NB4 (cell line): ENCODE results near the gene CBLC.

ENCODE experiments used
- DNase-seq: peaks from one replicate; pipeline ENCODE4 v3.0.0; 2010; ENCODE audit warnings: low read depth
- H3K4me3 ChIP-seq: one replicate; pipeline ENCODE4 v1.5.1; 2011; ENCODE audit warnings: mild to moderate bottlenecking, low read depth, low read length, moderate library complexity
- MYC ChIP-seq: IDR thresholded peaks from 2 replicates; pipeline ENCODE4 v1.6.1; 2011; ENCODE audit warnings: low read depth, low read length
- POLR2A ChIP-seq: IDR thresholded peaks from 2 replicates; pipeline ENCODE4 v1.6.1; 2011; ENCODE audit warnings: mild to moderate bottlenecking; ENCODE audit not compliant: insufficient read length; ENCODE audit errors: extremely low read depth
- TF ChIP-seq, protein P1 (sequence below): IDR thresholded peaks from 2 replicates; pipeline ENCODE4 v1.6.1; 2011; ENCODE audit warnings: low read depth, low read length
- TF ChIP-seq, protein P2 (sequence below): IDR thresholded peaks from one replicate; pipeline ENCODE4 v1.5.1; 2012; ENCODE audit warnings: low read depth, low read length

The CBLC gene

DNA sequence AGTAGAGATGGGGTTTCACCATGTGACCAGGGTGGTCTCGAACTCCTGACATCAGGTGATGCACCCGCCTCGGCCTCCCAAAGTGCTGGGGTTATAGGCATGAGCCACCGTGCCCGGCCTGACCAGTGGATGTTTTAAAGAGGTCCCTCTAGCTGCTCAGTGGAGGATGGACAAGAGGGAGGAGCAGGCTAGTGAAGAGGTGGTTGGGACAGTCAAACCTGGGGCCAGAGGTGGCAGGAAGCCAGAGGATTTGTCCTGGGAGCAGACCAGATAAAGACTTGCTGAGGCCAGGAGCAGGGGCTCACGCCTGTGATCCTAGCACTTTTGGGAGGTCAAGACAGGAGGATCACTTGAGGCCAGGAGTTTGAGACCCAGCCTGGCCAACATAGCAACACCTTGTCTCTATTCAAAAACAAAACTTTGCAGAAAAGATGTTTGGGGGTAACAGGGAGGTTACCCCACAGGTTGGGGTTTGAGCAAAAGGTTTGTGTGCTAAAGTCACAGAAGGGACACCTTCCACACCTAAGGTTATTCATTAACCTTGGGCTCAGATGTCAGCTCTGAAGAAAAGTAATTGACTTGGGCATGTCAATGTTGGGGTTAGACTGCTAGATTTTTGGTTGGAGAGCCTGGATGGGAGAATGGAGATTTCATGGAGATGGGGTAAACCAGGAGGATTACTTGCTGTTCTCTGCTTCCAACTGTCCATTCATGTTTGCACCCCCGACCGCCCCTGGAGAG, 40.2 kb downstream of the CBLC start:
- DNase-seq: no peak
- TF ChIP-seq MYC: no peak
- TF ChIP-seq, protein P1, sequence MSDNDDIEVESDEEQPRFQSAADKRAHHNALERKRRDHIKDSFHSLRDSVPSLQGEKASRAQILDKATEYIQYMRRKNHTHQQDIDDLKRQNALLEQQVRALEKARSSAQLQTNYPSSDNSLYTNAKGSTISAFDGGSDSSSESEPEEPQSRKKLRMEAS: no peak
- TF ChIP-seq, protein P2, sequence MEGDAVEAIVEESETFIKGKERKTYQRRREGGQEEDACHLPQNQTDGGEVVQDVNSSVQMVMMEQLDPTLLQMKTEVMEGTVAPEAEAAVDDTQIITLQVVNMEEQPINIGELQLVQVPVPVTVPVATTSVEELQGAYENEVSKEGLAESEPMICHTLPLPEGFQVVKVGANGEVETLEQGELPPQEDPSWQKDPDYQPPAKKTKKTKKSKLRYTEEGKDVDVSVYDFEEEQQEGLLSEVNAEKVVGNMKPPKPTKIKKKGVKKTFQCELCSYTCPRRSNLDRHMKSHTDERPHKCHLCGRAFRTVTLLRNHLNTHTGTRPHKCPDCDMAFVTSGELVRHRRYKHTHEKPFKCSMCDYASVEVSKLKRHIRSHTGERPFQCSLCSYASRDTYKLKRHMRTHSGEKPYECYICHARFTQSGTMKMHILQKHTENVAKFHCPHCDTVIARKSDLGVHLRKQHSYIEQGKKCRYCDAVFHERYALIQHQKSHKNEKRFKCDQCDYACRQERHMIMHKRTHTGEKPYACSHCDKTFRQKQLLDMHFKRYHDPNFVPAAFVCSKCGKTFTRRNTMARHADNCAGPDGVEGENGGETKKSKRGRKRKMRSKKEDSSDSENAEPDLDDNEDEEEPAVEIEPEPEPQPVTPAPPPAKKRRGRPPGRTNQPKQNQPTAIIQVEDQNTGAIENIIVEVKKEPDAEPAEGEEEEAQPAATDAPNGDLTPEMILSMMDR: no peak
- TF ChIP-seq POLR2A: no peak
- H3K4me3 ChIP-seq: no peak overlapping the region

DNA sequence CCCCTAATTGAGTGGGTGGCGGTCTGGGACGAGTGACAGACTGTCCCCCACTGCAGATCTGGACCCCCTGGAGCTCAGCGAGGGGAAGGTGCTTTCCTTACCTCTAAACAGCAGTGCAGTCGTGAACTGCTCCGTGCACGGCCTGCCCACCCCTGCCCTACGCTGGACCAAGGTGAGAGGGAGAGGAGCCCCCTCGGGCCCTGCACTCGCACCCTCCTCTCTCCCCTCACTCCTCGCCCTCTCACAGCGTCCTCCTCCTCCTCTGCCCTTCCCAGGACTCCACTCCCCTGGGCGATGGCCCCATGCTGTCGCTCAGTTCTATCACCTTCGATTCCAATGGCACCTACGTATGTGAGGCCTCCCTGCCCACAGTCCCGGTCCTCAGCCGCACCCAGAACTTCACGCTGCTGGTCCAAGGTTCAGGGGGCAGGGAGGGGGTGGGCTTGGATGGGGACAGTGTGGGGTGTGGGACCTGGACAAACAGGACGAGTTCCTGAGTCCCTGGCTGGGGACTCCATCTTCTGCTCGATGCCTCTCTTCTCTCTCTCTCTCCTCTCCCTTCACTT, 40.9 kb downstream of the CBLC start:
- H3K4me3 ChIP-seq: no peak overlapping the region
- no peak for DNase-seq
- TF ChIP-seq, protein P1: no peak
- TF ChIP-seq POLR2A (no peak), MYC (no peak)
- TF ChIP-seq, protein P2: no peak

DNA sequence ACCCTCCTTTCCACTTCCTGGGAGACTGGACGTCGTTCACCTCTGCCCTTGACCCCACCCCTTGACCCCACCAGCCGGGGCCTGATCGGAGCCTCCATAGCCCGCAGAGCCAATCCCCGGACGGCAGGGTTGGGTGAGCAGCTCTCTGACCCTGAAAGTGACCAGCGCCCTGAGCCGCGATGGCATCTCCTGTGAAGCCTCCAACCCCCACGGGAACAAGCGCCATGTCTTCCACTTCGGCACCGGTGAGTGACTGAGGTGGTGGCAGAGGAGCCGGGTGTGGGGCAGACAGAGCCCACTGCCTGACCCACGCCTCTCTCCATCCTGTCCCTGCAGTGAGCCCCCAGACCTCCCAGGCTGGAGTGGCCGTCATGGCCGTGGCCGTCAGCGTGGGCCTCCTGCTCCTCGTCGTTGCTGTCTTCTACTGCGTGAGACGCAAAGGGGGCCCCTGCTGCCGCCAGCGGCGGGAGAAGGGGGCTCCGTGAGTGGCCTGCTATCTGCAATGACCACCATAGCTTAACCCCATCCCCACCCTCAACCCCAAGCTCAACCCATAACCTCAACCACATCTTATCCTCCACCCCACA, 41.6 kb downstream of the CBLC start:
- TF ChIP-seq, protein P1: no peak
- TF ChIP-seq POLR2A (no peak), MYC (no peak)
- TF ChIP-seq, protein P2: no peak
- DNase-seq: no peak

DNA sequence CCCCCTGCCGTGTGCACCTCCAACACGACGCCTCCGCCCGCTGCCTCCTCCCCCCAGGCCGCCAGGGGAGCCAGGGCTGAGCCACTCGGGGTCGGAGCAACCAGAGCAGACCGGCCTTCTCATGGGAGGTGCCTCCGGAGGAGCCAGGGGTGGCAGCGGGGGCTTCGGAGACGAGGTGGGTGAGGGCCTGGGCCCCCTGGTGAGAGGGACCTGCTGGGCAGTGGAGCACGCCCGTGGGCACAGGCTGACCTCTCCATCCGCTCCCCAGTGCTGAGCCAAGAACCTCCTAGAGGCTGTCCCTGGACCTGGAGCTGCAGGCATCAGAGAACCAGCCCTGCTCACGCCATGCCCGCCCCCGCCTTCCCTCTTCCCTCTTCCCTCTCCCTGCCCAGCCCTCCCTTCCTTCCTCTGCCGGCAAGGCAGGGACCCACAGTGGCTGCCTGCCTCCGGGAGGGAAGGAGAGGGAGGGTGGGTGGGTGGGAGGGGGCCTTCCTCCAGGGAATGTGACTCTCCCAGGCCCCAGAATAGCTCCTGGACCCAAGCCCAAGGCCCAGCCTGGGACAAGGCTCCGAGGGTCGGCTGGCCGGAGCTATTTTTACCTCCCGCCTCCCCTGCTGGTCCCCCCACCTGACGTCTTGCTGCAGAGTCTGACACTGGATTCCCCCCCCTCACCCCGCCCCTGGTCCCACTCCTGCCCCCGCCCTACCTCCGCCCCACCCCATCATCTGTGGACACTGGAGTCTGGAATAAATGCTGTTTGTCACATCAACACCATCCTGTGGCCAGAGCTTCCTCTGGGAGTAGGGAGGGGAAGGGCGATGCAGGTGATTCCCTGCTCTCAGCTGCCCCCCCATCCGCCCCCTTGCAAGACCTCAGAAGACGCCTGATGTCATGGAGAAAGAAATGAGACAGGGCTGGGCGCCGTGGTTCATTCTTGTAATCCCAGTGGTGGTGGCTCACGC, 43.2 kb downstream of the CBLC start:
- TF ChIP-seq MYC: no peak
- no peak for TF ChIP-seq POLR2A
- TF ChIP-seq, protein P1: no peak
- TF ChIP-seq, protein P2: no peak
- DNase-seq: no peak
- no peak overlapping the region for H3K4me3 ChIP-seq

More for the DNA sequence above, 41.6 kb downstream of the CBLC start:
- H3K4me3 ChIP-seq: no peak overlapping the region

DNA sequence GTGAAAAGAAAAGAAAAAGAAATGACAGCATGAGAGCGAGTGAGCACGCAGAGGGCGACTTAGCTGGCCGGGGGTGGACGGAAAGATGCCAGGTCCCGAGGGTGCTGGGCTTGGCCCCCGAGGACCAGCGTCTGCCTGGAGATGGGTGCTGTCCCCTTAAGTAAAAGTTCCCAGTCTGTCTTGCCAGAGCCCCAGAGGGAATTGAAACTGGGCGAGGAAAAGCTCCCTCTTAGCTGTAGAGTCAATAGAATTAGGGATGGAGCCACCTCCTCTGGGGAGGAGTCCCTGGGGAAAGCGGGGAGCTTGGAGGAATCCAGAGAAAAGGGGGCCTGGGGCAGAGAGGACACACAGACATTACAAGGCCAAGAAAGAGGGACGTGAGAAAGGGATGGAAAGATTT, 44.5 kb downstream of the CBLC start:
- DNase-seq: no peak
- TF ChIP-seq, protein P2: no peak
- TF ChIP-seq, protein P1: no peak
- TF ChIP-seq POLR2A (no peak), MYC (no peak)
- no peak overlapping the region for H3K4me3 ChIP-seq
